Uterus (tissue), 4 donors: Measurements from ENCODE around the gene C16orf74. TPM values are rescaled to one million over a fixed set of nuclear protein-coding genes. Genes with fewer than 3 reads are reported as not detected.

Experiments
- DNase-seq, 2 donors: peaks; one replicate each; pipeline ENCODE4 v3.0.0-alpha.2; 2019 to 2020
- H3K27ac ChIP-seq, 2 donors: fragments of 200-600 bp; sonication (generic); 1 replicate in 1 of 2; 2 replicates in 1 of 2; pipeline ENCODE4 v1.5.1; 2016 to 2018
- H3K27me3 ChIP-seq, 2 donors: fragments of 200-600 bp; sonication (generic); one replicate each; pipeline ENCODE4 v1.5.1; 2018 to 2019; ENCODE audit warnings: control low read depth in 1 of 2
- H3K36me3 ChIP-seq, 2 donors: fragments of 200-600 bp; sonication (generic); one replicate each; pipeline ENCODE4 v1.5.1; 2019; ENCODE audit warnings: control low read depth in 1 of 2
- H3K4me1 ChIP-seq, 2 donors: fragments of 200-600 bp; sonication (generic); one replicate each; pipeline ENCODE4 v1.5.1; 2018 to 2019; ENCODE audit warnings: control low read depth in 1 of 2
- H3K4me3 ChIP-seq, 2 donors: fragments of 200-600 bp; sonication (generic); 1 replicate in 1 of 2; 2 replicates in 1 of 2; pipeline ENCODE4 v1.5.1; 2018 to 2019; ENCODE audit warnings: mild to moderate bottlenecking in 1 of 2
- H3K9me3 ChIP-seq, 2 donors: fragments of 200-600 bp; sonication (generic); one replicate each; pipeline ENCODE4 v1.5.1; 2019; ENCODE audit warnings: control low read depth in 1 of 2
- CTCF ChIP-seq, 4 experiments: fragments of 200-600 bp in 2 of 4; fragments of 450-650 bp in 2 of 4; sonication (generic) in 2 of 4; IDR thresholded peaks; one replicate each; pipeline ENCODE4 v1.5.1; 2016 to 2019; ENCODE audit warnings: antibody characterized with exemption in 4 of 4, mild to moderate bottlenecking in 2 of 4, moderate library complexity in 1 of 4
- POLR2A ChIP-seq, 2 donors: fragments of 450-650 bp; IDR thresholded peaks; one replicate each; pipeline ENCODE4 v1.6.1; 2016; ENCODE audit warnings: antibody characterized with exemption in 2 of 2, mild to moderate bottlenecking in 1 of 2, moderate library complexity in 1 of 2
- intact Hi-C: fragments of 100-400 bp; cut with DNase I; formaldehyde crosslinking; loops from one replicate; pipeline ENCODE4 v1.15.1; 2023; ENCODE audit warnings: low total_unique reads
- total RNA-seq, 4 donors: library from RNA; depleted of rRNA in 3 of 4; stranded (reverse); fragments of >200 nt in 3 of 4; gene quantifications; one replicate each; pipeline versions ENCODE4 v1.1.0 to v1.2.4, GENCODE V29; 2014 to 2023
- donor health status: DM: yes; HTN: yes; CAD: no.

The C16orf74 gene
- total RNA-seq, 4 donors from 2014 or later = 2.5 to 6.4 TPM; not detected in 2

DNA sequence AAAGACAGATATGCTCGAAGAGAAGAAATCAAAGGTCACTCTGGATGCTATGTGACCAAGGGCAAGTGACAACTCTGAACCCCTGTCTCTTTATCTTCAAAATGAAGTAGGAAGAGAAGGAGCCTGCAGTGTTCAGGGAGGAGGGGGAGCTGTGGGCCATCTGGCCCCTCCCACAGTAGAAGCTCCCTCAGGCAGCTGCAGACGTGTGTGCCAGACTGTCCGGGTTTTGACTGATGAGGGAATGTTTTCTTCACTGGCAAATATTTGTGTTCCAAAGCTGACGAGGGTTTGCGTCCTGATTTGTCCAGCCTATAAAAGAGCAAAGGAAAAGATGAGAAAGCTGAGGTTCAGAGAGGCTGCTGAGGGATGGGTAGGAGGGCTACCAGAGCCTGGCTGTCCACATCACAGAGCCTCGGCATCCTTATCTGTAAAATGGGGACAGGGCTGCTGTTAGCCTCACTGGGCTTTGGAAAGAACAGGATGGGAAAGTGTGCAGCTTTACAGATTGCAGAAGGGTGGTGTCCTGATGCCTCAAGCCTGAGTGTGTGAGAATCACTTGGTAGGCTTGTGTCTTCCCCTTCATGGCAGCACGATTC is 60.3 kb downstream of the C16orf74 start:
- Histone ChIP-seq H3K27ac (no peak overlapping the region), H3K9me3 (no peaks in the 10 kb centered on the region), H3K27me3 (no peaks in the 10 kb centered on the region), H3K4me1 (peaks cover 0 to 4% of the 10 kb centered on the region in 2 donors), H3K36me3 (no peaks in the 10 kb centered on the region), H3K4me3 (no peak overlapping the region)
- no peak for TF ChIP-seq POLR2A (IDR thresholded peaks at IDR 0.05)
- no peak for TF ChIP-seq CTCF (IDR thresholded peaks at IDR 0.05)
- intact Hi-C loops = no loop called here
- DNase-seq = no peak

GRCh38 chr16:85689950-85690320 is 61.0 kb downstream of the C16orf74 start:
- DNase-seq = no peak
- no peak overlapping the region for H3K27ac ChIP-seq
- H3K4me3 ChIP-seq = no peak overlapping the region
- H3K27me3 ChIP-seq = no peaks in the 10 kb centered on the region
- intact Hi-C loops = no loop called here
- no peaks in the 10 kb centered on the region for H3K36me3 ChIP-seq
- peaks cover 0 to 4% of the 10 kb centered on the region in 2 donors for H3K4me1 ChIP-seq
- TF ChIP-seq CTCF (IDR thresholded peaks at IDR 0.05) (no peak), POLR2A (IDR thresholded peaks at IDR 0.05) (no peak)
- H3K9me3 ChIP-seq = no peaks in the 10 kb centered on the region

DNA sequence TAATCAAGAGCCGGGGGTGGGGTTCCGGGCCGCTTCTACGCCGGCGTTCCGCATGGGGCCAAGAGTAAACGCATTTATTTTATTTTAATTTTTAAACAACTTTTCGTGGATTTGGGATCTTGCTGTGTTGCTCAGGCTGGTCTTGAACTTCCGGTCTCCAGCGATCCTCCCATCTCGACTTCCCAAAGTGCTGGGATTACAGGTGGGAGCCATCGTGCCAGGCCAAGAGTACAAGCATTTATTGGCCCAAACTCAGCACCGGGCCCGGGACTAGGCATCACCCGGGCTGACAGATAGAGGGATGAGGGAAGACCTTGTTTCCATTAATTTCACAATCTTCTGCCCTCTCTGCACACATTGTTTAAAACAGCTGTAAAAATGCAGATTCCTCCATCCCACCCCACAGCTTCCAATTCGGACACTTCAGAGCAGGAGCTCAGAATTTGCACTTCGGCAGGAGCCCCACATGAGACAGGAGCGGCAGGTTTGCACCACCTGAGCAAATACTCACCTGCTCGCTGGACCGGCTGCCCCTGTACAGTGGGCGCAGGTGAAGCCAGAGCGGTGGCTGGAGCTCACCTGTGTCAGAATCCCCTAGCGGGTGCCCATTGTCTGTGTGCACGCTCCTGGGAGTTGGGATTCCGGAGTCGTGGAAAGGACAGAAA is 61.5 kb downstream of the C16orf74 start:
- intact Hi-C loops = no loop called here
- Histone ChIP-seq H3K27ac (no peak overlapping the region), H3K4me1 (peaks cover 0 to 4% of the 10 kb centered on the region in 2 donors), H3K36me3 (no peaks in the 10 kb centered on the region), H3K9me3 (no peaks in the 10 kb centered on the region), H3K4me3 (peak overlapping the region in 1 of 2 donors; percentile 67), H3K27me3 (no peaks in the 10 kb centered on the region)
- DNase-seq = no peak
- no peak for TF ChIP-seq POLR2A (IDR thresholded peaks at IDR 0.05)
- TF ChIP-seq CTCF (IDR thresholded peaks at IDR 0.05) = no peak

GRCh38 chr16:85688586-85689284 is 62.2 kb downstream of the C16orf74 start, which contains the start of gene GINS2:
Gene GINS2, minus strand, starts transcription at chr16:85688954. Its CDS starts 56 bp downstream, at chr16:85688898.
- Histone ChIP-seq H3K4me1 (peaks cover 0 to 4% of the 10 kb centered on the region in 2 donors), H3K9me3 (no peaks in the 10 kb centered on the region), H3K27ac (no peak within 1 kb of the TSS), H3K4me3 (peak within 1 kb of the TSS; percentile 33 to 67), H3K27me3 (no peaks in the 10 kb centered on the region), H3K36me3 (no peaks in the 10 kb centered on the region)
- peak; percentile 86 to 87 for DNase-seq
- TF ChIP-seq CTCF (IDR thresholded peaks at IDR 0.05) = peak in 1 of 4 experiments; percentile 13
- TF ChIP-seq POLR2A (IDR thresholded peaks at IDR 0.05) = no peak
- intact Hi-C loops = no loop called here
